Measurements from ENCODE around the gene ACSBG1.

GRCh38 chr15:78174401-78174800 lies 60.0 kb downstream of the ACSBG1 start:
- TF ChIP-seq CTCF (IDR thresholded peaks at IDR 0.05) (no peak), POLR2A (IDR thresholded peaks at IDR 0.05) (no peak)
